HG02884 (cell line): ENCODE results near the gene C10orf88.
"Not testable (repeated sequence)": the region's sequence is repeated elsewhere in the genome, so short reads cannot be mapped to it uniquely, and the experiment has no call there.

ENCODE experiments used
- ATAC-seq: cut with Tn5 transposase; IDR thresholded peaks from one replicate; pipeline ENCODE4 v1.9.1; 2021; ENCODE audit warnings: mild to moderate bottlenecking, moderate library complexity; ENCODE audit not compliant: unreplicated experiment

Gene C10orf88

GRCh38 chr10:122962405-122962804 lies 8.4 kb upstream of the C10orf88 start:
- no peak for ATAC-seq

GRCh38 chr10:122957474-122957873 lies 3.4 kb upstream of the C10orf88 start:
- no peak for ATAC-seq

GRCh38 chr10:122955892-122956291 lies 1.9 kb upstream of the C10orf88 start:
- no peak for ATAC-seq

- ATAC-seq, result no peak
Observed at GRCh38 chr10:122954731-122955050, 664 bp upstream of the C10orf88 start.

- ATAC-seq, result no peak
Observed at GRCh38 chr10:122949296-122949695, 4.7 kb downstream of the C10orf88 start.

- ATAC-seq, result no peak
Observed at GRCh38 chr10:122939856-122940543, 14.0 kb downstream of the C10orf88 start.

GRCh38 chr10:122939133-122939855 lies 14.7 kb downstream of the C10orf88 start:
- no peak for ATAC-seq

GRCh38 chr10:122931088-122931906 lies 22.7 kb downstream of the C10orf88 start:
- ATAC-seq, result no peak

GRCh38 chr10:122930140-122930539 lies 23.9 kb downstream of the C10orf88 start:
- ATAC-seq, result no peak

- no peak for ATAC-seq
Observed at GRCh38 chr10:122915700-122916099, 38.3 kb downstream of the C10orf88 start.

- no peak for ATAC-seq
Observed at GRCh38 chr10:122911889-122912484, 42.0 kb downstream of the C10orf88 start.

- no peak for ATAC-seq
Observed at GRCh38 chr10:122910310-122910709, 43.7 kb downstream of the C10orf88 start, which contains the start of gene FAM24A. Gene FAM24A, plus strand, starts transcription at chr10:122910610. Its CDS starts 1,025 bp downstream, at chr10:122911635.

- ATAC-seq, result not testable (repeated sequence)
Observed at GRCh38 chr10:122903861-122904260, 50.2 kb downstream of the C10orf88 start.

- ATAC-seq, result no peak
Observed at GRCh38 chr10:122894261-122894944, 59.6 kb downstream of the C10orf88 start.

- ATAC-seq, result no peak
Observed at GRCh38 chr10:122884166-122884565, 69.9 kb downstream of the C10orf88 start.

GRCh38 chr10:122882766-122883165 lies 71.3 kb downstream of the C10orf88 start:
- ATAC-seq, result no peak
